Cardiac septum (tissue), 1 donor: ENCODE data around the gene FAM83B. TPM values are rescaled to one million over a fixed set of nuclear protein-coding genes. Genes with fewer than 3 reads are reported as not detected.
"Not testable (repeated sequence)": the region's sequence is repeated elsewhere in the genome, so short reads cannot be mapped to it uniquely, and the experiment has no call there.

Experiments
- DNase-seq: peaks from one replicate; pipeline ENCODE4 v3.0.0-alpha.2; 2020; ENCODE audit warnings: low spot score
- intact Hi-C: fragments of 100-400 bp; cut with DNase I; formaldehyde crosslinking; loops from one replicate; pipeline ENCODE4 v1.14.0; 2022
- total RNA-seq: library from RNA; stranded (reverse); fragmentation: NEBNext Ultra II Directional; extraction: Animal tissue kit (Norgen Biotek cat#: 25700); gene quantifications from one replicate; pipeline ENCODE4 v1.2.1, GENCODE V29; 2021
- donor health status: DM: no; HTN: no; CAD: no.

Gene FAM83B
- total RNA-seq, 1 donor from 2014 or later, result 0.11 TPM

DNA sequence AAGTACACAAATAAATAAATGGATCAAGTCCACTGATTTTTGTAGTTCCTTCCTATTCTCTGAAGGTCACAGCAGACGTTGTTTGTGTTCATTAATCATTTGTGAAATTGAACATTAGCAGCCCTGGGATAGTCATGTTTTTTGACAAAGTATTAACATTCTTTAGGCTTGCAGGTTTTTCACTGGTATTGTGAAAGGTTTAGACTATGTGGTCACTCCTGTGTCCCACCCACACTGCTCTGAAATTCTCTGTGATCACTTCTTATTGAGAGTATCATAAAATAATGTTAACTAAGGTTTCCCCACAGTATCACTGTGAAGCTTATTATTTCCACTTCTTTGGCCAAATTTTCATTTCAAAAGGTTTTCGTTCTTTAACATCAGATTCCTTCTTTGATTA, 3.5 kb downstream of the FAM83B start:
- intact Hi-C loops, result no loop called here
- DNase-seq, result no peak

DNA sequence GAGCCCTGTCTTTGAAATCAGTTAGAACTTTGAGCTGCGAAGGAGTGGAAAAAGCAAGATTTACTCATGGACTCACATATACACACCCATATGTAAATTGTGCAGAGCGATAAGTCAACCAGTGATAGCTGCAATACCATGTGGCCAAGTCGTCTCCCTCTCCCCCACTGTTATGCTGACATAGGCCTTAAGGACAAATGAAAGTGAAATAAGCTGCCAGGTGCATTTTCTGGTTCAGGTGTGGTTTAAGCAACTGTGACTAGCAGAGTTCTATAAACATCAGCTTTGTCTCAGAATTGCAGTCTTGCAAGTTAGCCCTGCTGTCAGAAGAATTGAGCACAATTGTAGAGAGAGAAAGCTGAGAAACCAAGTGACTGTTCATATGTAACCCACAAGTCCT, 9.6 kb downstream of the FAM83B start:
- no peak for DNase-seq
- intact Hi-C loops, result no loop called here

DNA sequence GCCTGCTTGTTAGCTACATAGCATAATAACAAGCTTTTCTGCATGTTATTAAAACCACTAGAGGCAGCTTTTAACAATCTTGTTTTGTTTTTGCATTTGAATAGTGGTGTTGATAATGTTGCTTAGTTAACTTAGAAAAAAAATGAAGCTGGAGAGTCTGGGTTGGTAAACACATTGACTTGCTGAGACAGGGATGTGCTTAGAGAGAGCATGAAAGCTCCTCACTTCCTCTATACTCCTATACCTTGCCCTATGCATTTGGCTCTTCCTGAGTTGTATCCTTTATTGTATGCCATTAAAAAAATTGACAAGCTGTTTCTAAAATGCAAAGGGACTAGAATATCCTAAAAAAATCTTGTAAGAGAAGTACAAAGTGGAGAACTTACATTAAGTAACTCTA, 13.6 kb downstream of the FAM83B start:
- no peak for DNase-seq
- intact Hi-C loops, result no loop called here

DNA sequence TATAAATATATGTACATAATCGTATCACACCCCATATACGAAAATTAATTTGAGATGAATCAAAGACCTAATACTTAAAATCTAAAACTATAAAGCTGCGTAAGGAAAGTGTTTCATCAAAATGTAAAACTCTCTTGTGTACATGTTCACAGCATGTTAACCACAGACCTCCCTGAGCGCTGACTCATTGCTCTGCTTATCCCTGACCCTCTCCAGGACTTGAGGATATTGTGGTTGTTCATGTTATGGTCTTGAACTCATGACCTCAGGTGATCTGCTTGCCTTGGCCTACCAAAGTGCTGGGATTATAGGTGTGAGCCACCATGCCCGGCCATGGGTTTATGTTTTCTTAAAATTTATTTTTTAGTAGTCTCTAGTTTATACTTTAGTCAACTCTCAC, 14.2 kb downstream of the FAM83B start:
- intact Hi-C loops, result no loop called here
- no peak for DNase-seq

DNA sequence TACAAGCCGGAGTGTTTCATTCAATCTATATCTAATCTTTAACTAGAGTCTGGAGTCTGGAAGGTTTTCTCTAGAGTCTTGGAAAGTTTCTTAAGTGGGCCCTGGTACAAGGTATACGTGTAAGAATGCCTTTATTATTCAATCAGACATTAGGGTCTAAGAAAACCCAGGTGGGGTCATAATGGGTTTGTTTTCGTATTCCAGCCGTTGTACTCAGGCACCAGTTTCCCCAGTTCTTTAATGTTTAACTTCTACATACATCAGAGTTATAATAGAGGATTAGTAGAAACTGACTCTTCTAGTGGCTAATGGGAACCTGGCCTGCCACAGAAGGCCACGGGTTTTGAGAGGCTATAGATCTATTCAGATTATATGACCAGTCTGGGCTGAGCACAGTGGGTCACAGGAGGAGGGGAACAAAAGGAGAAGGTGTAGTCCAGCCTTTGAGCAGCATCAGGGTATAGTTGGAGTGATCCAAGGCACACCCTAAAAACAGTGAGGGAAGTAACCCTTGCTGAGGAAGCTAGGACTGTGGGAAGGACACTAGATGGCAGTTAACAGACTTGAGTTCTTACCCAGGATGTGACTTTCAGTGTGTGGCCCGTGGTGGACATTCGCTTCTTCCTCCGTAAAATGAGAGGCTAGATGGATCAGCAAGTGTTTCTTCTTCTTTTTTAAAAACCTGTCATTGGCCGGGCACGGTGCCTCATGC, 15.5 kb downstream of the FAM83B start:
- no peak for DNase-seq
- intact Hi-C loops, result no loop called here

DNA sequence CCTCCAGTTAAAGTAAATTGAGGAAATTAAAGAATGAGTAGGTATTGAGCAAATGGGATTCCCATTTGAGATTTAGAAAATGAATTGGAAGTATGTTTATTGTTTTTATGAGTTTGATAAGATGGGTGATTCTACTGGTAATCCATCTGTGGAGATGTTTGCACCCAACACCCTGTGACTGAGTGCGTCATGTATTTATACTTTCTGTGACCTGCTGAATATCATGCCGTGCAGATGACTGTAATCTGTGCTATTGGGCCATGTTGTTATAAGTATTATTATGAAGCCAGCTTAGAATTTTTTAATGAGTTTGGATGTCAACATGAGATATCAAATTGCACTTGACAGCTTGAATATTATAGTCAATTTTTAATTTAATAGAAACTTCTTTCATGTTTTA, 17.7 kb downstream of the FAM83B start:
- intact Hi-C loops, result no loop called here
- DNase-seq, result no peak

DNA sequence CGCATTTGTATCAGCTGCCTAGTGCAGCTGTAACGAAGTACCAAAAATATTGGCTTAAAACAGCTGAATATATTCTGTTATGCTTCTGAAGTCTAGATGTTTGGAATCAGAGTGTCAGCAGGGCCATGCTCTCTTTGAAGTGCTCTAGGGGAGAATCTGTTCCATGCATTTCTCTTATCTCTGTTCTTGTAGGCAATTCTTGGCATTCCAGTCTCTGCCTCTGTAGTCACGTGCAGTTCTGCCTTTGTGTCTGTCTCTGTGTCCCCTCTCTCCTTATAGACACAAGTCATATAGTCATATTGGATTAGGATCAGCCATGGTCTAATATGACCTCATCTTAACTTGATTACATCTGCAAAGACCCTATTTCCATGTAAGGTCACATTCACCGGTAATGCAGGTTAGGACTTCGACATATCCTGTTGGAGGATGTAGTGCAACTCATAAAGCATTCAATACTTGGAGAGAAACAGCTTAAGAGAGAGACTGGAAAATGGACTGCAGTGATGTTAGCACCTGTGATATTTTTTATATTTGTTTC, 18.6 kb downstream of the FAM83B start:
- DNase-seq, result no peak
- intact Hi-C loops, result no loop called here

DNA sequence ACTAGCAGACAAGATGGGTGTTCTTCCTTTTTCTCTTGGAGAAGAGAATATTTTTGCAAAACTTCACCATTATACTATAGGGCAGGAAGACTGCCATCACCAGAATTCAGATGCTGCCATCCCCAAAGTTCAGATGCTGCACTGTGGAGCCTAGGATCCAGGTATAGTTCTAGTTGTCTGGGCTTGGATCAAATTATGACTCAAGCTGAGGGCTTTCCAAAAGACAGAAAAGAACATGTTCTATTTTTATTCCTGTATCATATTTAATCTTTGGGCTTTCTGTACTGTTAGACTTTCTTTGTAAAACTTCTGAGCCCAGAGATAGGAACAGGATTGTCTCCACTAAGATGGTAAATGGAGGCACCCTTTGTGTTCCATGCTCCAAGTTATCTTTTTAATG, 22.0 kb downstream of the FAM83B start:
- intact Hi-C loops, result no loop called here
- no peak for DNase-seq

DNA sequence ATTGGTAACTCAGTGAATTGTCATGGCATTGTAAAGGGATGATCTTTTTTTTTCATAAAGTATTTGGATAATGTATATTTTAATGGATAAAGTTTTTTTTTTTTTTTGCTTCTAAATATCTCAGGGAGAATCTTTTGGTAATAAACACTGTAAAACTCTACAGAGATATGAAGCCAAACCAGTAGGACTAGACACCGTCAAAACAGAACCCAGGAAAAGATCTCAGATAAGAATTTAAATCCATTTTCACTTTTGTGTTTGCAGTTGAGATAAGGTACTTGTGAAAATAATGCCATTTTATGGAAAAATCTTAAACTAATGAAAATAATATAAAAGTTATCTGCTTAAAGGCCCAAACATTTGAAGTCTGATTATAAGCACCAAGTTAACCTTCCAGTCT, 27.0 kb downstream of the FAM83B start:
- intact Hi-C loops, result no loop called here
- no peak for DNase-seq

DNA sequence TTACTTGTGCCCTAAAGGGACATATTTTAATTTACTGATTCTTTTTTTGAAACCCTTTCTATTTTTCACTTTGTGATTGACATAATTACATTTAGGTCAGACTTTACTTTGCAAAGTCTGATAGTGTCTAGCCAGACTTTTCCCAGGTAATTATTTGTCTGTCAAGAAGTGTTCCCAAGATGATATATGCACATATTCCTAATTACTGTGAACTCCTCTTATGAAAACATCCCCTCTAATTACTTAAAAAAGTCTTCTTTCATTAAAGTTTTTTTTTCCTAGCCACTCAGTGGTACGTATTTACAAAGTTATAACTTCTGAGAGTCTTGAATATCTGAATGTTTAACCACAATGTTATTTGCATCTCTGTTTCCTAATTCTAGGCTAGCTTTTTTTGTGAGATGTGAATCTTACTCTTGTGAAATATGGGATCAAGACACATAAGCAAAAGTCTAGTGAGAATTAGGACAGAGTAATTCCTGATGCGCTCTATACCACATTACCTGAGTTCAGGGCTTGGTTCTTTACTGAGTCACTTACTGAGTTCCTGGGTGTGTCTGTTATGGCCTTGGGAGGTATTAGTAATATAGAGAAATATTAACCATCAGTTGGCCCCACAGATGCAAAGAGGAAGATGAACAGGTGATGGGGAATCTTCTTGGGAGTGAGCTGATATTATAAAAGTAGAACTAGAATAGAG, 27.9 kb downstream of the FAM83B start:
- no peak for DNase-seq
- intact Hi-C loops, result no loop called here

DNA sequence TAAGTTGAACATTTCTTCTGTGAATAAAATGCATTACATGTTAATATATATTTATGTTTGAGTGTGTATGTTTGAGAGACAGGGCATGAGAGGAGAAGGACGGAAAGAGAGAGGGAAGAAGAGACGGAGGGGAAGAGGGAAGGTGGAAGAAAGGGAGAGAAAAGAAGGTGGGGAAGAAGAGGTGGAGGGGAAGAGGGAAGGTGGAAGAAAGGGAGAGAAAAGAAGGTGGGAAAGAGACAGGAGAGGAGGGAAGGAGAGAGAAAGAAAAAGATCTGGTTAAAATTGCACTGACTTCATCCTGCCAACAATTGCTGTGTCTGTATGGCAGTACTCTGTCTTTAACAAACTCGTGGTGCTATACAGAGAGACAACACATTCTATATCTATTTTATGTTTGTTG, 29.0 kb downstream of the FAM83B start:
- no peak for DNase-seq
- intact Hi-C loops, result no loop called here

DNA sequence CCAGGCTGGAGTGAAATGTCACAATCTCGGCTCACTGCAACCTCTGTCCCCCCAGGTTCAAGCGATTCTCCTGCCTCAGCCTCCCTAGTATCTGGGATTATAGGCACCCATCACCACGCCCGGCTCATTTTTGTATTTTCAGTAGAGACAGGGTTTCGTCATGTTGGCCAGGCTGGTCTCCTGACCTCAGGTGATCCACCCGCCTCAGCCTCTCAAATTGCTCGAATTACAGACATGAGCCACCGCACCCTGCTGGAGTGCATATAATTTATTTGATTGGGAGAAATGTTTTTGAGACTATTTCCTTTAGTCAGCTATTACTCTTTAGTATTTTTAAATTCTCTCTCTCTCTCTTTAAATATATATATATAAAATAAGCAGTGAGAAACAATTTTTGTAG, 29.8 kb downstream of the FAM83B start:
- DNase-seq, result no peak
- intact Hi-C loops, result no loop called here

DNA sequence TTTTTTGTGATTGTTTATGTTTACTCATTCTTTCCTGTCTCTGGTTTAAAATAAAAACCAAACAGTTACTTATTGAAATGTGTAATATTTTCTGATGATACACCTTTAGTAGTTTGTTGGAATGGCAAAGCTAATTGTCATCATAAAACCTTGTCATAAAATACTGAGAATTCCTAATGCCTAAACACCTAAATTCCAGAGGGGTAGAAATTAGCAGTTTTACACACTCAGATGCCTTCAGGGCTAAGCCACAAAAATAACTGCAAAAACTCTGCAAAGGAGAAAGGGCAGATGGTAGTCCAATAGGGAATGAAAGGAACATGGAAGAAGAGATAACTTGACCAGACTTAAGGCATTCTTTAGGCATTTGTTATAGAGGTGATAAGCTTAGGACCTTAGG, 30.3 kb downstream of the FAM83B start:
- intact Hi-C loops, result no loop called here
- no peak for DNase-seq

DNA sequence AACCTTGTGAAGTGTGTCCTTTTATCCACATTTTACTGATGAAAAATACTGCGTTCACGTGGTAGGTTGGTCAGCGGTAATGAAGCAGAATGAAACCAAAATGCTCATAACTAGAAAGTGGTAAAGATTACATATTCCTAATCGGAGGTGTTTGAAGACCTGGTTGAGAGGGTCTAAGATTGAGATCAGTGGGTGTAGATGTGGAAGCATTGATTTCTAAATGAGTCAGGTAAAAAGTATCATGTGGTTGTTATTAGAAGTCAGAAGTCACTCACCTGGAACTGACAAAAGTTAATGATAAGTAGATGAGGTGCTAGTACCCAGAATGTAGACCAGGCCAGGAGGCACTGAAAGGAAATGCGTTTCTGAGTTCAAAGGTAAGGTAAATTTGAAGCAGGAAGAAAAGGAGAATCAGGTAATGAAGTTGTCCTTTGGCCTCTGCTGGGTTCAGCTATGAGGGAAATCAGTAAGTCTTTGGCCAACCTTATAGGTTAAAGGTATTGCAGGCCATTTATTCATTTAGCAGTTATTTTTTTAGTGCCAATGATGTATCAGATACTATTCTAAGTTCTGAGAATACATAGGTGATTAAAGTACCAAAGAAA, 31.2 kb downstream of the FAM83B start:
- intact Hi-C loops, result no loop called here
- DNase-seq, result no peak

DNA sequence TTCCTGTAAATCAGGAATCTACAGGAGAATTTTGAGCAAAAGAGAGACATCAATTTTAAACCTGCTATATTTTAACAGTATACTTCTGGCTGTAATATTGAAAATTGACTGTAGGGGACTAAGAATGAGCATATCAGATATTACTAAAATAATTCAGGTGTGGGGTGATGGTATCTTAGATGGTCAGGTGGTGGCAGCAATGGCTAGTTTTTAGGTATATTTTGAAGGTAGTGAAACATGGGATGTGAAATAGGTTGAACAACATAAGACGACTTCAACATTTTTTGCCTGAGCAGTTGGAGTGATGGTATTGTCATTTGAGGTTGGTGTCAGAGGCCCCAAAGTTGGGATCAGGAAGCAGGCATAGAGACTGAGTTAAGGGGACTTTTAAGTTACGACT, 32.1 kb downstream of the FAM83B start:
- no peak for DNase-seq
- intact Hi-C loops, result no loop called here

DNA sequence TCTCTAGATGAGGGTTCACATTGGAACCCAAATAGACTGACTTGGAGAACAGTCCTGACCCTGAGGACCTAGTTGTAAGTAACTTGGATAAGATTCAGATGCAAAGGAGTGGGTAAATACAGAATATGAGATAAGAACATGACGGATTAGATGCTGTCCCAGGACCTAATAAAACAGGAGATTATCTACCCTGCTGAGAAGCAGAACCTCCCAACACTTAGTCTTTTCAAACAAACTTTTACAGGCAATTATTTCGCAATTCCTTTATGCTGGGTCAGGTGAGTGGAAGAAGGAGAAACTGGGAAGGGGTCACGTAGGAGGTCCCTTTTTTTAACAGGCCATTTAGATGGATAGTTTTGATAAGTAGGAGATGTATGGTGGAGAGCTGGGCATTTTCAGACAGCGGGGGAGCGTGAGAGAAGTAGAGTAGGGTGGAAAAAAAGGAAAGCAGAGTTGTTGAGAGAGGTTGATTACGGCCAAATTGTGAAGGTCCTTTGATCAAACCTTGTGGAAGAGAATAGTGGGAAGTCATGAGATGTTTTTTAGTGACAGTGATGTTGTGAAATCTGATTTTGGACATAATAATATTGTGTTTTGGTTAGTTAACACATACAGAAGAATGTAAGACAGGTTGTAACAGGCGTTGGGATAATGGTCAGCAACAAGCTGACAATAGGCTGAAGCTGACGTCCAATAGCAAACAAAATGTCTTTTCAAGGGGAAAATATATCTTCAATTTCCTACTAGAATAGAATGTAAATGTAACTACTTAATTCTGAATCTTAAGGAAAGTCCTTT, 32.8 kb downstream of the FAM83B start:
- DNase-seq, result no peak
- intact Hi-C loops, result no loop called here

DNA sequence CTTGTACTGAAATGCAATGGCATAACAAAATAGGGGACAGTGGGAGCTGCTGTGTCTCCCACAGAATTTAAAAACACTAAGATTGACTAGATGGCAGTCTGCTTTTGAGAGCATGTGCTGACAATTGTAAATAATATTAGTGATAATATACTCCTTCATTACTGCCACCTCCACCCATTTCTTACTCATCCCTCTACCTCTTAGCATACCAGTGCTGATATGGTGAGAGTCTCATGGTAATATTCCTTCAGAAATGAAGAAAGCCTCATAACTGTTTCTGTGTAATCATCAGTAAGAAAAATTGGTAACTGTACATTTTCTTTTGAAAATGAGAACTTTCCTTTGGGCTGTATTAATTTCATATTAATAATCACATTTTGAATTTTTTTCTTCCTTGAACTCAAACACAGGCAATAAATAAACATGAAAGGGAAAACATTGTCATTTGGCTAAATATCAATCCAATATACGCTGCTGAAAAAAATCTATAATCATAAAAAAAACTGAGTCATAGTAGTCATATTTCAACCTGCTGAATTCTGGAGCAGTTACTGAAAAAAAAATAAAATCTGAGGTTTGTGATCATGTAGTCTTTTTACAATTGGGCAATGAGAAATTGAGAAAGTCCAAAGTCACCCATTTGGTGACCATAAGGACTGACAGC, 34.6 kb downstream of the FAM83B start:
- no peak for DNase-seq
- intact Hi-C loops, result no loop called here

DNA sequence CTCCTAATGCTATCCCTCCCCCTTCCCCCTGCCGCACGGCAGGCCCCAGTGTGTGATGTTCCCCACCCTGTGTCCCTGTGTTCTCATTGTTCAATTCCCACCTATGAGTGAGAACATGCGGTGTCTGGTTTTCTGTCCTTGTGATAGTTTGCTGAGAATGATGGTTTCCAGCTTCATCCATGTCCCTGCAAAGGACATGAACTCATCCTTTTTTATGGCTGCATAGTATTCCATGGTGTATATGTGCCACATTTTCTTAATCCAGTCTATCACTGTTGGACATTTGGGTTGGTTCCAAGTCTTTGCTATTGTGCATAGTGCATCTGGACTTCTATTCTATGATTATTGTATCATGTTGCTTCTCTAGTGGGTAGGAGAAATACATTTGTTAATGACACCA, 35.3 kb downstream of the FAM83B start:
- DNase-seq, intact Hi-C loops: not testable (repeated sequence)

DNA sequence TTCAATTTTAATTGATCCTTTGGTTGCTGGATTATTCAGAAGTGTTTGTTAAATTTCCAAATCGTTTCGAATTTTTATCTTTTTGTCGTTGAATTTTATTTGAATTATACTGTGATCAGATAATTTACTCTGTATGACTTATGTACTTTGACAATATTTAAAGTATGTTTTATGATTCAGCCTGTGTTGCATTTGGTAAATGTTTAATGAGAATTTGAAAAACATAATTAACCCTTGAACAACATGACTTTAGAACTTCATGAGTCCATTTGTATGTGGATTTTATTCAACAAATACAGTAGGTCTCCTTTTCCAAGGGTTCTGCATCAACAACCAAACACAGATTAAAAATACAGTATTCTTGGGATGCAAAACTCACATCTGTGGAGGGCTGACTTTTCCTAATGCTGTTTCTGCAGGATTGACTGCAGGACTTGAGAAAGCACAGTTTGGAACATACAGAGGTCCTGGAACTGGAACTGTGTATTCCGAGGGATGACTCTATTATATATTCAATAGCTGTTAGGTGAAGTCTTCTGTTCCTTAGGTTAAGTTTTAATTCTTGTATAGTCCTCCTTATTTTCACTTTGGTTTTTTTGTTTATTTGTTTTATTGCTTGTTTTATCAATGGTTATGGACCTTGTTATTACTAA, 40.5 kb downstream of the FAM83B start:
- DNase-seq, result no peak
- intact Hi-C loops, result no loop called here
